PC-9 (cell line): ENCODE data around the gene GINS1.

Experiments
- EZH2 ChIP-seq: fragments of 200-600 bp; sonication (generic); IDR thresholded peaks from 2 replicates; pipeline ENCODE4 v1.8.0; 2017; ENCODE audit warnings: antibody characterized with exemption, low read depth
- TF ChIP-seq, protein P1 (sequence below): fragments of 200-600 bp; sonication (generic); conservative IDR thresholded peaks from 2 replicates; pipeline ENCODE4 v1.6.1; 2017; ENCODE audit warnings: mixed run types, antibody characterized with exemption, mild to moderate bottlenecking, moderate library complexity

DNA sequence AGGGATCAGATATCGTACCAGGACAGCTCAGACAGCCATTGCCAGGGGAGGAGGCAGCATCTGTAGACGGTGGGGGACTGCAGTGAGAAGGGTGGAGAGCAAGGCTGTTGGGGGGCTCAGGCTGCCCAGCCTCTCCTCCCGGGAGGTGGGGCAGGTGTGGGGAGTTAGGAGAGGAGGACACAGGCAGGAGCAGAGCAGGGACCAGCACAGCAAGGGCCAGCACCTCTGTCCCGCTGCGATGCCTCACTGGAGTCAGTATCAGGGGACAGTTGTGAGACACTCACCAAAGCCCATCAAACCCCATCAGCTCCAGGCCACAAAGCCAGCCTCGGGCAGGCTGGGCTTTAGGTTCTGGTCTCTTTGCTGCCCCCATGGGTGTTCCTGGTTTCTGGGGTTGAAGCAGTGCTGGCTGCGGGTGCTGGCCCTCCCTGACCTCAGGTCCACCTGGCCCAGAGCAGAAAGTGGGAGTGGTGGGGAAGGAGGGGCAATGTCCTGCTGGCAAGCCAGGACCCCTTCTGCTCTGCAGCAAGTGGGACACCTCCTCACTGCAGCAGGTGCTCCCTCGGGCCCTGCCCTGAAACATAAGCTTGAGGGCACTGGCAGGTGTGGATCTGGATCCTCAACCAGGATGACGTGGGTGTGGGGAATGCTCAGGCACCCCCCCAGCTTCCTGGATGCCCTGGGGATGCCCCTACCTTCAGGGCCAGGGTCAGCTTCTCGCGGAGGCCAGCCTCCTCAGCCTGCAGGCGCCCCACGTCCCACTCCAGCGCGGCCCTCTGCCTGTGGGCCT, 83.4 kb downstream of the GINS1 start:
- TF ChIP-seq, protein P1, sequence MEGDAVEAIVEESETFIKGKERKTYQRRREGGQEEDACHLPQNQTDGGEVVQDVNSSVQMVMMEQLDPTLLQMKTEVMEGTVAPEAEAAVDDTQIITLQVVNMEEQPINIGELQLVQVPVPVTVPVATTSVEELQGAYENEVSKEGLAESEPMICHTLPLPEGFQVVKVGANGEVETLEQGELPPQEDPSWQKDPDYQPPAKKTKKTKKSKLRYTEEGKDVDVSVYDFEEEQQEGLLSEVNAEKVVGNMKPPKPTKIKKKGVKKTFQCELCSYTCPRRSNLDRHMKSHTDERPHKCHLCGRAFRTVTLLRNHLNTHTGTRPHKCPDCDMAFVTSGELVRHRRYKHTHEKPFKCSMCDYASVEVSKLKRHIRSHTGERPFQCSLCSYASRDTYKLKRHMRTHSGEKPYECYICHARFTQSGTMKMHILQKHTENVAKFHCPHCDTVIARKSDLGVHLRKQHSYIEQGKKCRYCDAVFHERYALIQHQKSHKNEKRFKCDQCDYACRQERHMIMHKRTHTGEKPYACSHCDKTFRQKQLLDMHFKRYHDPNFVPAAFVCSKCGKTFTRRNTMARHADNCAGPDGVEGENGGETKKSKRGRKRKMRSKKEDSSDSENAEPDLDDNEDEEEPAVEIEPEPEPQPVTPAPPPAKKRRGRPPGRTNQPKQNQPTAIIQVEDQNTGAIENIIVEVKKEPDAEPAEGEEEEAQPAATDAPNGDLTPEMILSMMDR, result no peak
- TF ChIP-seq EZH2, result no peak
